NT2/D1 (cell line): Measurements from ENCODE around the gene UBL4A.

Source experiments
- DNase-seq: peaks from one replicate; pipeline ENCODE4 v3.0.0-alpha.2; 2011; ENCODE audit warnings: low read depth, low spot score
- H3K27me3 ChIP-seq: 2 replicates; pipeline ENCODE4 v1.6.0; 2011; ENCODE audit warnings: mild to moderate bottlenecking; ENCODE audit not compliant: insufficient read length, insufficient read depth
- H3K36me3 ChIP-seq: 2 replicates; pipeline ENCODE4 v1.6.1; 2011; ENCODE audit warnings: mild to moderate bottlenecking, low read length, mixed read lengths; ENCODE audit not compliant: insufficient read depth, insufficient read length
- H3K4me1 ChIP-seq: 2 replicates; pipeline ENCODE4 v1.5.1; 2011; ENCODE audit not compliant: insufficient read depth, insufficient read length
- H3K4me3 ChIP-seq: 2 replicates; pipeline ENCODE4 v1.5.1; 2011; ENCODE audit warnings: low read depth; ENCODE audit not compliant: insufficient read length
- H3K9ac ChIP-seq: 2 replicates; pipeline ENCODE4 v1.6.0; 2011; ENCODE audit warnings: low read depth; ENCODE audit not compliant: insufficient read length
- H3K9me3 ChIP-seq: 2 replicates; pipeline ENCODE4 v1.5.1; 2011; ENCODE audit warnings: mild to moderate bottlenecking, low read length; ENCODE audit not compliant: insufficient read depth
- SUZ12 ChIP-seq: IDR thresholded peaks from 2 replicates; pipeline ENCODE4 v1.6.1; 2011; ENCODE audit not compliant: insufficient read length, insufficient read depth; ENCODE audit errors: extremely low read depth
- YY1 ChIP-seq: IDR thresholded peaks from 2 replicates; pipeline ENCODE4 v1.6.1; 2011; ENCODE audit not compliant: insufficient read length, insufficient read depth
- ZNF274 ChIP-seq: IDR thresholded peaks from 2 replicates; pipeline ENCODE4 v1.6.1; 2011; ENCODE audit warnings: mild to moderate bottlenecking, low read depth, low read length

The UBL4A gene

DNA sequence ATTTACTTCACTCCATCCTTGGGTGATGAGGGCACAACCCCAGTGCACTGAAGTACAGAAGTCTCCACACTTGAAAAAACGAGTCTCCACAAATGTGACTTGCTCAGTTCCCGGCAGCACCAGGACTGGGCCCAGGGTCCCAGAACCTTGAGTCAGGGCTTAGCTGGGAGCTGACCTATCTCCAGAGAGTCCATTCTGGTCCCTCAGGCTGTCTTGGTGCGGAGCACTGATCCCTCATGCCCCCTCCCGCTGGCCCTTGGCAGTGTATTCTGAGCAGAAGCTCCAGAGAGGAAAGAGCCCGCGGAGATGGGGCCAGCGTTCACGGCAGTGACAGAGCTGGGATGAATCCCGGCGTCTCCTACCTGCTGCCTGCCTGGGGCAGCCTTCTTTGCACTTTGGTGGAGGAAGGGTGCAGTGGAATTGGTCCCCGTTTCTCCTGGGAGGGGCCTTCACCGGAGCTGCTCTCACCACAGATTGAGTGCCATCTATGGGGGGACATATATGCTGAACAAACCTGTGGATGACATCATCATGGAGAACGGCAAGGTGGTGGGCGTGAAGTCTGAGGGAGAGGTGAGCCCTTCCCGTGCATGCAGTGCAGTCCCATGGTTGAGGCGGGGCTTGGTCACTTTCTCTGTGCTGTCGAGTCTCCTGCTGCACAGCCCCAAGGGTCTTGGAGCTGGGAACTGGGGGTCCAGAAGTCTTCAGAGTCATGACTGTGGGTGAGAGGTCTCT lies 45.6 kb downstream of the UBL4A start:
- no peak for DNase-seq
- TF ChIP-seq YY1, result no peak
- no peak for TF ChIP-seq ZNF274
- TF ChIP-seq SUZ12, result no peak
- no peak overlapping the region for H3K4me3 ChIP-seq
- peaks cover 50% of the 10 kb centered on the region for H3K36me3 ChIP-seq
- no peaks in the 10 kb centered on the region for H3K9me3 ChIP-seq
- H3K9ac ChIP-seq, result no peak overlapping the region
- no peaks in the 10 kb centered on the region for H3K4me1 ChIP-seq
- H3K27me3 ChIP-seq, result no peaks in the 10 kb centered on the region

- H3K36me3 ChIP-seq, result peaks cover 55% of the 10 kb centered on the region
- no peak for DNase-seq
- no peak overlapping the region for H3K9ac ChIP-seq
- no peaks in the 10 kb centered on the region for H3K27me3 ChIP-seq
- no peak overlapping the region for H3K4me3 ChIP-seq
- TF ChIP-seq YY1 (no peak), SUZ12 (no peak), ZNF274 (no peak)
- no peaks in the 10 kb centered on the region for H3K4me1 ChIP-seq
- no peaks in the 10 kb centered on the region for H3K9me3 ChIP-seq
Observed at GRCh38 chrX:154439841-154440240, 46.6 kb downstream of the UBL4A start.

- TF ChIP-seq ZNF274, result no peak
- no peak for TF ChIP-seq YY1
- no peak for TF ChIP-seq SUZ12
- Histone ChIP-seq H3K36me3 (peaks cover 69% of the 10 kb centered on the region), H3K4me3 (peak overlapping the region; percentile 56), H3K9me3 (no peaks in the 10 kb centered on the region), H3K27me3 (no peaks in the 10 kb centered on the region), H3K9ac (peak overlapping the region; percentile 56), H3K4me1 (no peaks in the 10 kb centered on the region)
- no peak for DNase-seq
Observed at GRCh38 chrX:154437971-154438893, 48.2 kb downstream of the UBL4A start.

- peak within 1 kb of the TSS; percentile 76 for H3K9ac ChIP-seq
- H3K4me3 ChIP-seq, result peak within 1 kb of the TSS; percentile 56
- no peaks in the 10 kb centered on the region for H3K9me3 ChIP-seq
- no peaks in the 10 kb centered on the region for H3K4me1 ChIP-seq
- peaks cover 72% of the 10 kb centered on the region for H3K36me3 ChIP-seq
- DNase-seq, result no peak
- H3K27me3 ChIP-seq, result no peaks in the 10 kb centered on the region
- TF ChIP-seq SUZ12 (no peak), YY1 (peak; percentile 34)
Observed at GRCh38 chrX:154436983-154437752, 49.2 kb downstream of the UBL4A start, which contains the start of gene GDI1. Gene GDI1 (plus strand): TSS chrX:154437154. CDS start chrX:154437255, 101 bp downstream.

GRCh38 chrX:154436374-154436982 lies 49.9 kb downstream of the UBL4A start:
- Histone ChIP-seq H3K27me3 (no peaks in the 10 kb centered on the region), H3K4me1 (no peaks in the 10 kb centered on the region), H3K36me3 (peaks cover 65% of the 10 kb centered on the region), H3K4me3 (peak overlapping the region; percentile 8), H3K9me3 (no peaks in the 10 kb centered on the region), H3K9ac (no peak overlapping the region)
- DNase-seq, result no peak
- TF ChIP-seq SUZ12 (no peak), ZNF274 (no peak), YY1 (no peak)

- Histone ChIP-seq H3K9me3 (no peaks in the 10 kb centered on the region), H3K9ac (no peak overlapping the region), H3K4me3 (no peak overlapping the region), H3K27me3 (no peaks in the 10 kb centered on the region), H3K36me3 (peaks cover 56% of the 10 kb centered on the region), H3K4me1 (peaks cover 3% of the 10 kb centered on the region)
- DNase-seq, result no peak
- no peak for TF ChIP-seq ZNF274
- TF ChIP-seq YY1, result no peak
- no peak for TF ChIP-seq SUZ12
Observed at GRCh38 chrX:154435171-154435733, 51.2 kb downstream of the UBL4A start.
